NB4 (cell line): ENCODE results near the gene POLA1.

ENCODE experiments used
- DNase-seq: peaks from one replicate; pipeline ENCODE4 v3.0.0; 2010; ENCODE audit warnings: low read depth
- H3K4me3 ChIP-seq: one replicate; pipeline ENCODE4 v1.5.1; 2011; ENCODE audit warnings: mild to moderate bottlenecking, low read depth, low read length, moderate library complexity
- MYC ChIP-seq: IDR thresholded peaks from 2 replicates; pipeline ENCODE4 v1.6.1; 2011; ENCODE audit warnings: low read depth, low read length
- POLR2A ChIP-seq: IDR thresholded peaks from 2 replicates; pipeline ENCODE4 v1.6.1; 2011; ENCODE audit warnings: mild to moderate bottlenecking; ENCODE audit not compliant: insufficient read length; ENCODE audit errors: extremely low read depth
- TF ChIP-seq, protein P1 (sequence below): IDR thresholded peaks from 2 replicates; pipeline ENCODE4 v1.6.1; 2011; ENCODE audit warnings: low read depth, low read length
- TF ChIP-seq, protein P2 (sequence below): IDR thresholded peaks from one replicate; pipeline ENCODE4 v1.5.1; 2012; ENCODE audit warnings: low read depth, low read length

Gene POLA1

DNA sequence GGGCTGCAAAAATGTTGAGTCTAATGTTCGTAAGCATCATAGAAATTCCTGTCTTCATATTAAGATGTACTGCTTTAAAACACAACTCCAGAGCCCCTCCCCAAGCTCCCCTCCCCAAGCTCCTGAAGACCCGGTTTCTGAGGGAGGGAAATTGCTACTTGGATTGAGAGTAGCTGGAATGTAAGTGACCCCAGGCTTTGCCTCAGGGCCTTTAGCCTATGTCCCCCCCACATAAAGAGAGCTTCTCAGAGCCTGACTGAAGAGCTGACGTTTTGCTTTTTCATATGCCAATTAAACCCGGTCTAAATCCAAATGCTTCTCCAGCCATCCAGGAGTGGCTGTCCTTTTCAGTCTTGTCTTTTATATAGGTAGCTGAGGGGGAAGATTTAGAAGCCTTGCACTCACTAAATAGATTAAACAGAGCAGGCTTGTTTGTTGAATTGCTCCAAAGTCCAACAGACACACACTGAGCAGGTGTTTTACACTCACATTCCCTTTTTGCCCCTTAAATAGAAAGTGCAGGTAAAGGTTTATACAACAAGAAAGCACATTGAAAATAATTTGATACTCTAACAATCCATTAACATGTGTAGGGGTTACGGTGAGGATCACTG, 302.5 kb downstream of the POLA1 start:
- no peak for DNase-seq
- no peak overlapping the region for H3K4me3 ChIP-seq
- TF ChIP-seq MYC (no peak), POLR2A (no peak)
- TF ChIP-seq, protein P1, sequence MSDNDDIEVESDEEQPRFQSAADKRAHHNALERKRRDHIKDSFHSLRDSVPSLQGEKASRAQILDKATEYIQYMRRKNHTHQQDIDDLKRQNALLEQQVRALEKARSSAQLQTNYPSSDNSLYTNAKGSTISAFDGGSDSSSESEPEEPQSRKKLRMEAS = no peak
- TF ChIP-seq, protein P2, sequence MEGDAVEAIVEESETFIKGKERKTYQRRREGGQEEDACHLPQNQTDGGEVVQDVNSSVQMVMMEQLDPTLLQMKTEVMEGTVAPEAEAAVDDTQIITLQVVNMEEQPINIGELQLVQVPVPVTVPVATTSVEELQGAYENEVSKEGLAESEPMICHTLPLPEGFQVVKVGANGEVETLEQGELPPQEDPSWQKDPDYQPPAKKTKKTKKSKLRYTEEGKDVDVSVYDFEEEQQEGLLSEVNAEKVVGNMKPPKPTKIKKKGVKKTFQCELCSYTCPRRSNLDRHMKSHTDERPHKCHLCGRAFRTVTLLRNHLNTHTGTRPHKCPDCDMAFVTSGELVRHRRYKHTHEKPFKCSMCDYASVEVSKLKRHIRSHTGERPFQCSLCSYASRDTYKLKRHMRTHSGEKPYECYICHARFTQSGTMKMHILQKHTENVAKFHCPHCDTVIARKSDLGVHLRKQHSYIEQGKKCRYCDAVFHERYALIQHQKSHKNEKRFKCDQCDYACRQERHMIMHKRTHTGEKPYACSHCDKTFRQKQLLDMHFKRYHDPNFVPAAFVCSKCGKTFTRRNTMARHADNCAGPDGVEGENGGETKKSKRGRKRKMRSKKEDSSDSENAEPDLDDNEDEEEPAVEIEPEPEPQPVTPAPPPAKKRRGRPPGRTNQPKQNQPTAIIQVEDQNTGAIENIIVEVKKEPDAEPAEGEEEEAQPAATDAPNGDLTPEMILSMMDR = no peak

DNA sequence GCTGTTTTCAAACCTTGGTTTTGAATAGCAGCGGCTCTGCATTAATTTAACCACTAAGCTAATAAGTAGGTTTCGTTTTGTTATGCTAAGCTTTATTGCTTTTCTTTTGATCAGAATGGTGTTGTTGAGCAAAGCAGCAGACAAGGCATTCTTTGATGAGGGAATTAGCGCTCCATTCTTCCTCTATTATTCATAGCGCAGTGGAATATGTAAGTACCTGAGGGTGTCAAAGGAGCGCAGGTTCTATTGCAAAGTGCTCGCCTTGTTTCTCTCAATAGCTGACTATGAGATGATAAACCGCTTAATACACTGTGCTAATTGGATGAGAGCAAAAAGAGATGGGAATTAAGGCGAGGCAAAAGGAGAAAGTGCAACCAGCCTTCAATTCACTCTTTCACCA, 305.8 kb downstream of the POLA1 start:
- TF ChIP-seq, protein P1 = no peak
- no peak for DNase-seq
- no peak overlapping the region for H3K4me3 ChIP-seq

DNA sequence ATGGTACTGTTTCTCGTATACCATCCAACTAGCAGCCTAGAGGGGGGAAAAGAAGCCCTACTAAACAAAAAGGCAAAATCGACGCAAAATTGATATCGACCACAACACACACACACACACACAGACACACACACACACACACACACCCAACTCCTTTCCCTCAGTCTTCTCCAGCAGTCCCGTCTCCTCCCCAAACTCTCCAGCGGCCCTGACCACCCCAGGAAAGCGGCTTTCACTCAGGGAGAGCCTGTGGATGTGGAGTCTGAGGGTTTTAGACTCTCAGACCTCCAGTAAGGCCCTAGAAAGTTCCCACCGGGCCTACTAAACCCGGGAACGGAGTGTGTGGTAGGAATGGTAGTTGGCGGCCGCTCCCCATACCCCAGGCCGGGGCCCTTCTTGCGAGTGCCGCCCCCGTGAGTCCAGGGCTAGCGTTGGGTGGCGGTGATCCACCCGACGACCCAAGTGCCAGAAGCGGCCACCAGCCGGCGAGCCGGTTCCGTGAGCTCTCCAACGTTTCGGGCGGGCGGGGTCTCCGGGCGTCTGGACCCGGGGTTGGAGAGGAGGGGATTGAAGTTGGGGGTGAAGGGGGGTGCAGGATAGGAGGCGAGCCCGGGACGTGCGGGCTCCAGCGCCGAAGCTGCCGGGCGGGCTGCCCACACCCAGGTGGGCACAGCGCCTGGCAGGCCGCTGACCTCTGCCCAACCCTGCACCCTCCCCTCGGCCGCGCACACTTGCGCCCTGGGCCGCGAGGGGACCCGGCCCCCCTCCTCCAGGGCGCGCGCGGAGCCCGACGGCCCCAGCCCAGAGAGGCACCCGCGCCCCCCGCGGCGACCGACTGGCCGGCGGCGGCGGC, 308.3 kb downstream of the POLA1 start:
- TF ChIP-seq, protein P1 = no peak
- TF ChIP-seq MYC (no peak), POLR2A (no peak)
- TF ChIP-seq, protein P2 = no peak
- no peak overlapping the region for H3K4me3 ChIP-seq
- no peak for DNase-seq

DNA sequence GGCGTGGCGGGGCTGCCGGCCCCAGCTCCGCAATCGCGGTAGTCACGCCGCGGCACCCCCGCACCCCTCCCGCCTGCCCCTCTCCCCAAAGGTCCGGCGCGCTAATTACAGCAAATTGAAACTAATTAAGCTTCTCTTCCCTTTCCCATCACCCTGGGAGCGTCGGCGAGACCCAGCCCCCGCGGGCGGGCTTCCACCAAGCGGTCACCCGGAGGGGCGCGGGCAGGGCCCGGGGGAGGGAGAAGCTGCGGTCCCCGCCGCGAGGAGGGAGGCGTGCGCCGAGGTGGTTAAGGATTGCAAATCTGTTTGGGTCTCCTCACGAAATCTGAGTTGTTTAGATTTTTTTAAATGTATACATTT, 308.9 kb downstream of the POLA1 start:
- DNase-seq = no peak
- TF ChIP-seq, protein P2 = no peak
- TF ChIP-seq POLR2A (no peak), MYC (no peak)
- TF ChIP-seq, protein P1 = no peak
- H3K4me3 ChIP-seq = no peak overlapping the region

DNA sequence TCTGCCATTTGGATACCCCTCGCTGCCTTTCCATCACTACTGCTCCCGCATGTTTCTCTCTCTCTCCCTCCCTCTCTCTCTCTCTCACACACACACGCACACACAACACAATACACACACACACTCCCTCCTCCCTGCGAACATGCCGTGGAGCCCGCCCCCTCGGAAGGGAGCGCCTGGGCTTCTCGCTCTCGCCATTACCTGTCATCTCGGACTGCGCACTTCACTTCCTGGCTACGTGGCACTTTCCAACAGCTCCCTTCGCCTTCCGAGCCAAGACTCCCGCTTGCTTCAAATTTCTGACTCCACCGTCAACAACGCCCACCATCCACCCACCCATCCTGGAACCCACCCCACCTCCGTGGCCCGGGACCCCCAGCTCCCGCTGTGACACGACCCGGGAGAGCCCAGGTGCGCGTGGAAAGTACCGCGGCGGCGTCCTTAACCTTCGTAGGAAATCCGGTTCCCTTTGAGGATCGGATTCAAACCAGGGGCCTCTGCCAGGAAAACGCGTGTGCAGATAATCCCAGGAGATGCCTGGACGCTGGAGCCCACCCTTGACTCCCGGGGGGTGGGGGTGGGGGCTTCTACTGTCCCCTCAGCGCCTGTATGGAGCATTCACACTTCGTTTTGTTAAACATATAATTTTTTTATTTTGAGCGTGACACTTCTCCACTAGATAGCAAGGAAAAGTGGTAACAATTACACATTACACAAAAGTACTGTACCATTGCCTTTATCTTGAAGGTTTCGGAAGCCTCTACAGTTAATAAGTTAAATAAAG, 309.5 kb downstream of the POLA1 start:
- H3K4me3 ChIP-seq = no peak overlapping the region
- TF ChIP-seq MYC (no peak), POLR2A (no peak)
- TF ChIP-seq, protein P1 = no peak
- TF ChIP-seq, protein P2 = no peak
- no peak for DNase-seq
